Activated CD4-positive, alpha-beta T cell treated with anti-CD3 and anti-CD28 coated beads for 4 hours (primary cell): Measurements from ENCODE around the gene ELAVL2.

Experiments
- DNase-seq, 2 donors: peaks; one replicate each; pipeline ENCODE4 v3.0.0-alpha.2; 2020

Gene ELAVL2

DNA sequence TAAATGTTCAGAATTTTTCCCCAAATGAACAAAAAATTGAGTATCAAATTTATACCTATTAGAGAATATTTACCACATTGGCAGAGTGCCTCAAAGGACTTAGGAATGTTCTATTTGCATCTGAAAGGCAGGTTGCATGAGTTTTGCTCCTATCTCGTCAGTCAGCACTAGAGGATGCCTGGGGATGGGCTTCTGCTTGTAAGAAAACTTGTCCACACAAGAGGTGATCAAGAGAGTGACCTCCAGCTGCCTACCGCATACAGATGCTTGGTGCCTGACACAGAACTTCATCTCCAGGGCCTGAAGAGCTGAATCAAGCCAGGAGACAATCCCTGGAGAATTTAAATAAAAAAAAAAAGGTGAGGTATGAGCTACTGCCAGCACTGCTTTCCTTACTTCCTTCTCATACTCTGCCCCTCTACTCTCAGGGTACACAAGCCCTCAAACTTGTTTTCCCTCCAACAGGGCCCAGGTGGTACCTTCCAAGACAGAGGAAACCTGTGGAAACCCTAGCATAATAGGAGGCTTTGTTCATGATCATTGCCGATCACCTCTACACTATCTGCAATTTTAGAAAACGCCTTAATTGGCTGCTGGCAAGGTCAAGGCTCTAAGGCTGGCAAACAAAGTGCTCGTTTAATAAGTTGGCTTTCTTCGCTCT lies 166.6 kb downstream of the ELAVL2 start:
- no peak for DNase-seq

- DNase-seq: no peak
Measured at GRCh38 chr9:23658376-23659258, 167.4 kb downstream of the ELAVL2 start.

GRCh38 chr9:23651051-23651450 lies 175.0 kb downstream of the ELAVL2 start:
- no peak for DNase-seq

GRCh38 chr9:23648651-23649050 lies 177.4 kb downstream of the ELAVL2 start:
- DNase-seq: no peak

GRCh38 chr9:23644896-23645295 lies 181.1 kb downstream of the ELAVL2 start:
- DNase-seq: no peak

DNA sequence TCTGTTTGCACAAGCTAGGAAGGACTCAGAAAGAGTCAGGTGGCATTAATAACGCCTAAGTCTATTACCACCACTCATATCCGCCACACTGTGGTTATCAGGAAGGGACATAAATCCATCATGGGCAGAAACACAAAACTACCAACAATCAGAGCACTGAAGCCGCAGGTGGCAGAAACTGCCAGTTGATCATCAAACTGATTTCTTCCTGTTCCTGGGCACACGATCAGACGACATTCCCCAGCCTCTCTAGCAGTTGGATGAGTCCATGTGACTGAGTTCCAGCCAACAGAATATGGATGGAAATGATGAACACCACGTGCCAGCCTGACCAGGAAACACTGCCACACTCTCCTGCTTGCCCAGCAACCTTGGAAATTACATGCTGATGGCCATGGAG lies 181.7 kb downstream of the ELAVL2 start:
- no peak for DNase-seq

DNA sequence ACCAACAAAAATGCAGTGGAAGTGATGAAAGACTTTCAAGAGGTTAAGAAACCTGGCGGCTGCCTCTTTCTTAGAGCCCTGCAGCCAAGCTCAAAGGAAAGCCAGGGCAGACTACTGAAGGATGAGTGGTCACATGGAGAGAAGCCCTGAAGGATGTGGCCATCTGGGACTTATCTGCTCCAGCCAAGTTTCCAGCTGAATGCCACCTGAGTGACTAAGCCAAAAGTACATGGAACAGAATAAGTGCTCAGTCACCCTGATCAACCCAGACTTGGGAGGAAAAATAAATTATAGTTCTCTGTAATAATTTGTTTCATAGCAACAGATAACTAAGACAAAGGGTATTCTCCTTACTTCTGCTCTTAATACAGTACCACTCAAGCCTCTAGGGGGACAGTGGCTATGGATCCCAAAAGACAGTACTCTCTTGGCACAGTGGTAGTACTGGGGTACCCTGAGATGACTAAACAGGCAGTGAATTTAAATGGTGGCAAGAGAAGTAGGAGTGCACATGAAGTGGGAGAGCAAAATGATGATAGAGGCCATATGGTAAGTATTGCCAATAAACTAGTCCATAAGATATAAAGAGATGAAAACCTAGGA lies 182.3 kb downstream of the ELAVL2 start:
- DNase-seq: no peak
